ENCODE data around the gene GAPDH. TPM values are rescaled to one million over a fixed set of nuclear protein-coding genes. Genes with fewer than 3 reads are reported as not detected.

GAPDH gene
- total RNA-seq, 1 experiment from 2014 or later, result 4,276 TPM

- TF ChIP-seq USF2 (CRISPR knock-in tag; IDR thresholded peaks at IDR 0.05) (peak; percentile 96), TEAD4 (CRISPR knock-in tag; IDR thresholded peaks at IDR 0.05) (peak; percentile 90), TP53 (CRISPR knock-in tag; IDR thresholded peaks at IDR 0.05) (peak; percentile 84; the same call in 1 of the 2 replicates), ZNF281 (CRISPR knock-in tag; IDR thresholded peaks at IDR 0.05) (peak; percentile 92; the same call in 1 of the 2 replicates), ARID4B (CRISPR knock-in tag; IDR thresholded peaks at IDR 0.05; ENCODE audit: borderline replicate concordance) (peak; percentile 94), NR2C2 (CRISPR knock-in tag; IDR thresholded peaks at IDR 0.05) (no peak), SMAD4 (CRISPR knock-in tag; IDR thresholded peaks at IDR 0.05) (peak; percentile 77; the same call in 1 of the 2 replicates), CREB1 (CRISPR knock-in tag; IDR thresholded peaks at IDR 0.05) (no peak), GTF2I (CRISPR knock-in tag; conservative IDR thresholded peaks at IDR 0.05) (0 out of 2 replicates have a peak, but pooled peaks have one; percentile 3), ETV6 (CRISPR knock-in tag; IDR thresholded peaks at IDR 0.05) (peak; percentile 86), MYBL2 (CRISPR knock-in tag; IDR thresholded peaks at IDR 0.05) (no peak; the same call in none of the 2 replicates), MLX (CRISPR knock-in tag; IDR thresholded peaks at IDR 0.05) (no peak), JAZF1 (CRISPR knock-in tag; IDR thresholded peaks at IDR 0.05) (no peak), ERG (CRISPR knock-in tag; IDR thresholded peaks at IDR 0.05) (no peak; the same call in none of the 2 replicates), PRDM15 (CRISPR knock-in tag; IDR thresholded peaks at IDR 0.05) (peak; percentile 42; the same call in 1 of the 2 replicates), GABPB1 (CRISPR knock-in tag; IDR thresholded peaks at IDR 0.05) (no peak), FOXK1 (CRISPR knock-in tag; IDR thresholded peaks at IDR 0.05) (no peak; the same call in none of the 2 replicates), KAT7 (CRISPR knock-in tag; IDR thresholded peaks at IDR 0.05; ENCODE audit: borderline replicate concordance) (peak; percentile 92; the same call in 1 of the 2 replicates)
- TF ChIP-seq, protein P1, sequence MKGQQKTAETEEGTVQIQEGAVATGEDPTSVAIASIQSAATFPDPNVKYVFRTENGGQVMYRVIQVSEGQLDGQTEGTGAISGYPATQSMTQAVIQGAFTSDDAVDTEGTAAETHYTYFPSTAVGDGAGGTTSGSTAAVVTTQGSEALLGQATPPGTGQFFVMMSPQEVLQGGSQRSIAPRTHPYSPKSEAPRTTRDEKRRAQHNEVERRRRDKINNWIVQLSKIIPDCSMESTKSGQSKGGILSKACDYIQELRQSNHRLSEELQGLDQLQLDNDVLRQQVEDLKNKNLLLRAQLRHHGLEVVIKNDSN (CRISPR knock-in tag; IDR thresholded peaks at IDR 0.05), result peak; percentile 97
Observed at GRCh38 chr12:6534945-6535696, 804 bp downstream of the GAPDH start (continued).
